HepG2 (cell line): ENCODE results near the gene RAI14.

ENCODE experiments used
- CCDC6 ChIP-seq: sonication (generic); formaldehyde crosslinking; IDR thresholded peaks from 2 replicates; pipeline ENCODE4 v1.8.1; 2022; ENCODE audit warnings: mild to moderate bottlenecking, missing genetic modification reagents, moderate library complexity
- CTCF ChIP-seq: sonication (generic); formaldehyde crosslinking; IDR thresholded peaks from 2 replicates; pipeline ENCODE4 v1.5.0; 2020; ENCODE audit warnings: mild to moderate bottlenecking, missing genetic modification reagents, moderate library complexity
- FOXM1 ChIP-seq: sonication (generic); formaldehyde crosslinking; IDR thresholded peaks from 2 replicates; pipeline ENCODE4 v1.5.0; 2020; ENCODE audit warnings: missing genetic modification reagents
- RFX5 ChIP-seq: IDR thresholded peaks from 2 replicates; pipeline ENCODE4 v1.6.1; 2011; ENCODE audit warnings: low read depth, low read length, improper control_type of control experiment
- ZNF580 ChIP-seq: IDR thresholded peaks from 2 replicates; pipeline ENCODE4 v1.6.1; 2016; ENCODE audit warnings: low read depth, borderline replicate concordance

GRCh38 chr5:34740389-34740806 lies 84.3 kb downstream of the RAI14 start:
- TF ChIP-seq CTCF (no peak), ZNF580 (no peak), CCDC6 (CRISPR knock-in tag) (no peak), RFX5 (no peak), FOXM1 (CRISPR knock-in tag) (no peak)
